ENCODE measurements around the gene GLG1.
"Not testable (repeated sequence)": the region's sequence is repeated elsewhere in the genome, so short reads cannot be mapped to it uniquely, and the experiment has no call there.

Gene GLG1

GRCh38 chr16:74538801-74539200, 68.1 kb downstream of the GLG1 start:
- not testable (repeated sequence) for FAIRE-seq; DNase-seq (ENCODE audit: insufficient read length)

- DNase-seq (ENCODE audit: insufficient read length); FAIRE-seq: not testable (repeated sequence)
Measured at GRCh38 chr16:74537746-74538145, 69.2 kb downstream of the GLG1 start.

- not testable (repeated sequence) for FAIRE-seq; DNase-seq (ENCODE audit: insufficient read length)
Measured at GRCh38 chr16:74534650-74535049, 72.3 kb downstream of the GLG1 start.

- FAIRE-seq (no peak), DNase-seq (ENCODE audit: insufficient read length) (no peak)
- TF ChIP-seq POLR2A (IDR thresholded peaks at IDR 0.05; ENCODE audit: low read depth, low read length) = no peak
- no peak for TF ChIP-seq TAF1 (IDR thresholded peaks at IDR 0.05; ENCODE audit: borderline replicate concordance, low read depth, low read length)
- TF ChIP-seq POLR2AphosphoS5 (IDR thresholded peaks at IDR 0.05; ENCODE audit: low read depth, low read length) = no peak
Measured at GRCh38 chr16:74524926-74525325, 82.0 kb downstream of the GLG1 start.

- no peak for DNase-seq (ENCODE audit: insufficient read length)
- TF ChIP-seq TAF1 (IDR thresholded peaks at IDR 0.05; ENCODE audit: borderline replicate concordance, low read depth, low read length) = no peak
- TF ChIP-seq POLR2AphosphoS5 (IDR thresholded peaks at IDR 0.05; ENCODE audit: low read depth, low read length) = no peak
- TF ChIP-seq POLR2A (IDR thresholded peaks at IDR 0.05; ENCODE audit: low read depth, low read length) = no peak
- FAIRE-seq = no peak
Measured at GRCh38 chr16:74524117-74524516, 82.8 kb downstream of the GLG1 start.

GRCh38 chr16:74523706-74524105, 83.2 kb downstream of the GLG1 start:
- not testable (repeated sequence) for FAIRE-seq; DNase-seq (ENCODE audit: insufficient read length)

- DNase-seq (ENCODE audit: insufficient read length) = no peak
- TF ChIP-seq POLR2AphosphoS5 (IDR thresholded peaks at IDR 0.05; ENCODE audit: low read depth, low read length) (no peak), TAF1 (IDR thresholded peaks at IDR 0.05; ENCODE audit: borderline replicate concordance, low read depth, low read length) (no peak), POLR2A (IDR thresholded peaks at IDR 0.05; ENCODE audit: low read depth, low read length) (no peak)
- FAIRE-seq = no peak
Measured at GRCh38 chr16:74522160-74522559, 84.8 kb downstream of the GLG1 start.

GRCh38 chr16:74521691-74522090, 85.2 kb downstream of the GLG1 start:
- TF ChIP-seq POLR2A (IDR thresholded peaks at IDR 0.05; ENCODE audit: low read depth, low read length) (no peak), TAF1 (IDR thresholded peaks at IDR 0.05; ENCODE audit: borderline replicate concordance, low read depth, low read length) (no peak), POLR2AphosphoS5 (IDR thresholded peaks at IDR 0.05; ENCODE audit: low read depth, low read length) (no peak)
- FAIRE-seq = no peak
- no peak for DNase-seq (ENCODE audit: insufficient read length)

GRCh38 chr16:74518934-74519333, 88.0 kb downstream of the GLG1 start:
- FAIRE-seq; DNase-seq (ENCODE audit: insufficient read length): not testable (repeated sequence)

GRCh38 chr16:74511961-74512360, 95.0 kb downstream of the GLG1 start:
- DNase-seq (ENCODE audit: insufficient read length) (no peak), FAIRE-seq (no peak)
- TF ChIP-seq POLR2A (IDR thresholded peaks at IDR 0.05; ENCODE audit: low read depth, low read length) = no peak
- TF ChIP-seq TAF1 (IDR thresholded peaks at IDR 0.05; ENCODE audit: borderline replicate concordance, low read depth, low read length) = no peak
- no peak for TF ChIP-seq POLR2AphosphoS5 (IDR thresholded peaks at IDR 0.05; ENCODE audit: low read depth, low read length)

- DNase-seq (ENCODE audit: insufficient read length) (no peak), FAIRE-seq (no peak)
- no peak for TF ChIP-seq POLR2AphosphoS5 (IDR thresholded peaks at IDR 0.05; ENCODE audit: low read depth, low read length)
- no peak for TF ChIP-seq POLR2A (IDR thresholded peaks at IDR 0.05; ENCODE audit: low read depth, low read length)
- TF ChIP-seq TAF1 (IDR thresholded peaks at IDR 0.05; ENCODE audit: borderline replicate concordance, low read depth, low read length) = no peak
Measured at GRCh38 chr16:74505011-74505410, 101.9 kb downstream of the GLG1 start.

GRCh38 chr16:74503412-74503811, 103.5 kb downstream of the GLG1 start:
- FAIRE-seq = no peak
- no peak for DNase-seq (ENCODE audit: insufficient read length)
- TF ChIP-seq POLR2A (IDR thresholded peaks at IDR 0.05; ENCODE audit: low read depth, low read length) (no peak), TAF1 (IDR thresholded peaks at IDR 0.05; ENCODE audit: borderline replicate concordance, low read depth, low read length) (no peak), POLR2AphosphoS5 (IDR thresholded peaks at IDR 0.05; ENCODE audit: low read depth, low read length) (no peak)

GRCh38 chr16:74501484-74502478, 105.1 kb downstream of the GLG1 start:
- no peak for FAIRE-seq
- no peak for DNase-seq (ENCODE audit: insufficient read length)
- TF ChIP-seq POLR2A (IDR thresholded peaks at IDR 0.05; ENCODE audit: low read depth, low read length) (no peak), POLR2AphosphoS5 (IDR thresholded peaks at IDR 0.05; ENCODE audit: low read depth, low read length) (no peak), TAF1 (IDR thresholded peaks at IDR 0.05; ENCODE audit: borderline replicate concordance, low read depth, low read length) (no peak)
